Gastroesophageal sphincter (tissue), 3 donors: Measurements from ENCODE around the gene FAM240B.

Source experiments
- CTCF ChIP-seq, 4 experiments: fragments of 200-600 bp in 2 of 4; fragments of 450-650 bp in 2 of 4; sonication (generic) in 1 of 4; IDR thresholded peaks; one replicate each; pipeline ENCODE4 v1.5.1; 2017 to 2019; ENCODE audit warnings: antibody characterized with exemption in 4 of 4, mild to moderate bottlenecking in 2 of 4, moderate library complexity in 2 of 4
- POLR2AphosphoS5 ChIP-seq: sonication (generic); formaldehyde crosslinking; IDR thresholded peaks from one replicate; pipeline ENCODE4 v1.6.1; 2017; ENCODE audit warnings: antibody characterized with exemption

GRCh38 chr9:38734831-38735230 lies 14.9 kb upstream of the FAM240B start:
- TF ChIP-seq CTCF (IDR thresholded peaks at IDR 0.05) (no peak), POLR2AphosphoS5 (no peak)
